NOMO-1 treated with DMSO at 0.1 percent for 48 hours (cell line): ENCODE data around the gene ARRB1.
"Not testable (repeated sequence)": the region's sequence is repeated elsewhere in the genome, so short reads cannot be mapped to it uniquely, and the experiment has no call there.

Experiments used
- DNase-seq: peaks from one replicate; lab custom pipeline; 2025; ENCODE audit not compliant: unreplicated experiment; lab: John Stamatoyannopoulos, UW

The ARRB1 gene

GRCh38 chr11:75325713-75326438 lies 25.6 kb downstream of the ARRB1 start:
- no peak for DNase-seq

DNA sequence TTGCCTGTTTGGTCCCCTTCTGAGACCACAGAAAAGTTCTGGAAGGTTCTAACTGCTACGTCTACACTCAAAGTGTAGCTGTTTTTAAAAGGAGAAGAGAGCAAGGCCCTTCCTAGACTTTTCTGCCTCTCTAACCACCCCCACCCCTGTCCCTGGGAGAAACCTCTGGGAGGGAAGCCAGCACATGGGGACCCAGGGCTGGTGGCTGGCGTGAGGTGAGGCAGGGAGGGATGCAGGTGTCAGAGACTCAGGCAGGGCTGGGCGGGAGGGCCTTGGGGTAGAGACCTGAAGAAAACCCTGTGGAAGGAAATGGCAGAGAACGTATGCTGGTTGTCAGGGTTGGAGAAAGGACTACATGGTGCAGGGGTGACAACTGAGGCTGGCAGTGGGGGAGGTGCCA lies 26.7 kb downstream of the ARRB1 start:
- no peak for DNase-seq

DNA sequence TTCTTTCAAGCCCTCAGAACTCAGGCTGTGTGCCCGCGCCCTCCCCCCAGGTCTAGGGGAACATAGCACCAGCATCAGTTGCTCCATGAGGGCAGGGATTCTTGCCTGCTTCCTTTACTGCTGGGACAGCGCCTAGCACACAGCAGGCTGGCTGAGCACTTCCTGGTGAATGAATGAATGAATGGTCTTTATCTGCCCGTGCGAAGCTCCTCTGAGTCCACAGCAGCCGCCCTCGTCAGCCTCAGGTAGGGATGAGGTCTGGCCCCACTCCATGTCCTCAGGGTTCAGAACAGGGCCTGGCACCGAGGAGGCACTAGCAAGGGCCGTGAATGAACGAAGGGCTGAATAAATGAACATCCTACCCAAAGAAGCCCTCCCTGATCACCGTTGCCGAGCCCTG lies 27.3 kb downstream of the ARRB1 start:
- DNase-seq: no peak

DNA sequence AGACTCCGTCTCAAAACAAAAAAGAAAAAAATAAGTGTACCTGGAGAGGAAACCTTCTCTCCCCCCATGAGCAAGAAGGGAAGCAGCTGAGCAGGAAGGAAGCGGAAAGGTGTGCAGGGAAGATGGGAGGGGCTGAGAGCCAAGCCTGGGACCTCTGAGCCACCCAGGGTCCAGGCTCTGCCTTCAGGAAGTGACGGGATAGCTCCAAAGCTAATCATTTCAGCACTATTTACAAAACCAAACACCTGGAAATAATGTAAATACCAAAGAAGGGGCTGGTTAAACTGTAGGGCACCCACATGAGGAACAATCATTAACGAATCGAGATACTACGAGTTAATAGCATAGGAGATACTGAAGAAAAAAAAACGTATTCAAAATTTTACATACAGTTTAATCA lies 27.9 kb downstream of the ARRB1 start:
- no peak for DNase-seq

- DNase-seq: no peak
Observed at GRCh38 chr11:75320643-75321042, 30.8 kb downstream of the ARRB1 start.

GRCh38 chr11:75320046-75320618 lies 31.3 kb downstream of the ARRB1 start:
- no peak for DNase-seq

- DNase-seq: no peak
Observed at GRCh38 chr11:75319035-75319877, 32.2 kb downstream of the ARRB1 start.

DNA sequence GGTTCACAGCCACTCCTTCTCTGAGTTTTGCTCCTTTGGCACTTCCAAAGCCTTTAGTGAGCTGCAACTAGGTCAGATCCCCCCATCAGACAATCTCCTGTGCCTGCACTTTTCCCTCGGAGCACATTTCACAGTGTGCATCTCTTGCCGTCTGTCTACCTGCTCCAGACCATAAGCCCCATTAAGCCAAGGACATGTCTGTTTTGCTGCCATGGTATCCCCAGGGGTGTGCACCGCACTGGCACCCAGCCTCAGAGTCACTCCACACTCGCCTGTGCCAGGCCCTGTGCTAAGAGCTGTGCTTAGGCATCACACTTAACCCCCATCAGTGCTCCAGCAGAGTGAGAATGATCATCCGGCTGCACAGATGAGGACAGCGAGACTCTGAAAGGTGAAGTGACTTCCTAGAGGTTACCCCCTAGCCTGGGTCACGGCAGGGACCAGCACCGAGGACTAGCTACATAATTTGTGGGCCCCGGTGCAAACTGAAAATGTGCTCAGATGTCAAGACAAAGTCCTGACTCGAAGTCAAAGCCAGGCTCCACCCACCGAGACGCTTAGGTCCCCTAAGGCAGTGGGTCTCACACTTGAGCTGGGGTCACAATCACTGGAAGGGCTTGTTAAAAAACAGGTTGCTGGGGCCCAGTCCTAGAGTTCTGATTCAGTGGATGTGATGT lies 33.9 kb downstream of the ARRB1 start:
- DNase-seq: no peak

- DNase-seq: no peak
Observed at GRCh38 chr11:75315439-75315805, 36.0 kb downstream of the ARRB1 start.

DNA sequence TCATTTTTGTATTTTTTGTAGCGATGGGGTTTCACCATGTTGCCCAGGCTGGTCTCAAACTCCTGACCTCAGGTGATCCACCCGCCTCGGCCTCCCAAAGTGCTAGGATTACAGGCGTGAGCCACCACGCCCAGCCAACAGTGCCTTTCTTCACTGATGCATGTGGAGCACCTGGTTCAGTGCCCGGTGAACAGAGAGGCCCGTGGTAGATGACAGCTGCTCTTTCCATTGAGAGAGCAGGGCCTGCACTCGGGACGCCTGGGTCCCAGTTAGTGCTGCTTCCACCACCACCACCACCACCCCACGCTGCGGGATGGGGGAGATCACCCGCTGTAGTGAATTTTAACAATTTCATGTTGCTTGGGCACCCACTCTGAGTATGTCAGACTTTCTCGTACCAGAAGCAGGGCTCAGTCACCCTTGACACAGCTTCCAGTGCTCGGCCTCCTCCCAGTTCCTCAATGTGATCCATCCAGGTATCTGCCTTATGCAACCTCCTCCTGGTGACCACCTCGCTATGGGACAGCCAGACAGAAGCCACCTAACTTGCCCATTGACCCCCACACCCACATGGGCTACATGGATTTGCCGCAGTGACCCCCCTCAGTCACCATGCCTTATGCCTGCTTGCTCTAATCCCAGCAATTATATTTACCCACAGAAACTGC lies 36.6 kb downstream of the ARRB1 start:
- DNase-seq: no peak

GRCh38 chr11:75313513-75314272 lies 37.8 kb downstream of the ARRB1 start:
- no peak for DNase-seq

GRCh38 chr11:75312346-75312745 lies 39.1 kb downstream of the ARRB1 start:
- DNase-seq: no peak

DNA sequence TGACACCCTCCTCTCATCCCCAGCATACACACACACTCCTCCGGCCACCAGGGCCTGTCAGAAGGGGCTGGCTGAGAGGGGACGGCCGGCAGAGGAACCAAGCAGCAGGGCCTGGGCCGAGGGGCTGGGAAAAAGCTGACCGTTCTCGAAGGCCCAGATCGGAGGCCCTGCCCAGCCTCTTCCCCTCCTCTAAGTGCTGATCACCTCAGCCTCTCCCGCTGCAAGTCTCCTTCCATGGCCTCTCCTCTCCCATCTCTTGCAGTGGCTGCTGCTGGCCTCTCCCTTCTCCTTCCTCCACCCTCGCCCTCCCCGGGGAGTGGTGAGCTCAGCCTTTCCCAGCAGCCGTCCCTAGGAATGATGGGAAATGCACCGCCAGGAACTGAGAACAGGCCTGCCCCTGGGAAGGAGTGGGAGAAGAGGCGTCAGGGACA lies 39.6 kb downstream of the ARRB1 start:
- DNase-seq: no peak

- no peak for DNase-seq
Observed at GRCh38 chr11:75308986-75309385, 42.5 kb downstream of the ARRB1 start.

GRCh38 chr11:75308116-75308515 lies 43.3 kb downstream of the ARRB1 start:
- DNase-seq: no peak

GRCh38 chr11:75307058-75307457 lies 44.4 kb downstream of the ARRB1 start:
- no peak for DNase-seq

GRCh38 chr11:75306529-75306928 lies 44.9 kb downstream of the ARRB1 start:
- DNase-seq: no peak

- DNase-seq: no peak
Observed at GRCh38 chr11:75305993-75306392, 45.5 kb downstream of the ARRB1 start.

GRCh38 chr11:75305452-75305851 lies 46.0 kb downstream of the ARRB1 start:
- no peak for DNase-seq

DNA sequence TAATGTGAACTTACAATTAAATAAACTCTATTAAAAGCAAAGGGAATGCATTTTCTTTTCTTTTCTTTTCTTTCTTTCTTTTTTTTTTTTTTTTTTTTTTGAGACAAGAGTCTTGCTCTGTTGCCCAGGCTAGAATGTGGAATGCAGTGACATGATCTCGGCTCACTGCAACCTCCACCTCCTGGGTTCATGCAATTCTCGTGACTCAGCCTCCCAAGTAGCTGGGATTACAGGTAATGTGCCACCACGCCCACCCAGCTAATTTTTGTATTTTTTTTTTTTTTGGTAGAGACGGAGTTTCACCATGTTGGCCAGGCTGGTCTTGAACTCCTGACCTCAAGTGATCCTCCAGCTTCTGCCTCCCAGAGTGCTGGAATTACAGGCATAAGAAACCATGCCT lies 46.5 kb downstream of the ARRB1 start:
- not testable (repeated sequence) for DNase-seq
